Spleen (tissue), 7 donors: ENCODE measurements around the gene GSK3B.

Experiments
- CTCF ChIP-seq, 11 experiments: fragments of 200-600 bp in 7 of 11; fragments of 450-650 bp in 4 of 11; sonication (generic) in 4 of 11; IDR thresholded peaks in 8 of 11; conservative IDR thresholded peaks in 3 of 11; 1 replicate in 7 of 11; 2 replicates in 4 of 11; pipeline versions ENCODE4 v1.4.0 to v1.8.0; 2016 to 2021; ENCODE audit warnings: antibody characterized with exemption in 11 of 11, inconsistent platforms in 4 of 11, mild to moderate bottlenecking in 1 of 11
- POLR2A ChIP-seq, 3 donors: fragments of 450-650 bp; IDR thresholded peaks; one replicate each; pipeline ENCODE4 v1.5.1; 2017; ENCODE audit warnings: antibody characterized with exemption in 3 of 3, mild to moderate bottlenecking in 1 of 3
- POLR2AphosphoS5 ChIP-seq, 3 donors: sonication (generic); formaldehyde crosslinking; IDR thresholded peaks; one replicate each; pipeline ENCODE4 v1.5.1; 2017; ENCODE audit warnings: antibody characterized with exemption in 3 of 3
- donor health status: DM: no; HTN: no; CAD: no; lungs with moderate emphysema.
- donor health status: DM: no; HTN: no; CAD: no.
- donor health status: DM: no; HTN: no; CAD: no.

GRCh38 chr3:120142236-120142635 is 48.0 kb upstream of the GSK3B start:
- TF ChIP-seq CTCF (IDR thresholded peaks at IDR 0.05 in 8 of 11, conservative IDR thresholded peaks at IDR 0.05 in 3 of 11) (no peak), POLR2AphosphoS5 (IDR thresholded peaks at IDR 0.05) (no peak), POLR2A (IDR thresholded peaks at IDR 0.05) (no peak)
